HUES48 (cell line): ENCODE measurements around the gene RAPGEF3.

Experiments used
- H3K27ac ChIP-seq: one replicate; pipeline ENCODE4 v1.7.0; 2013; ENCODE audit warnings: low read depth, low read length, inconsistent platforms
- H3K27me3 ChIP-seq: 2 replicates; pipeline ENCODE4 v1.6.1; 2013; ENCODE audit warnings: mild to moderate bottlenecking, low read length; ENCODE audit not compliant: control insufficient read depth, insufficient read depth
- H3K36me3 ChIP-seq: 2 replicates; pipeline ENCODE4 v1.6.1; 2013; ENCODE audit warnings: low read length; ENCODE audit not compliant: control insufficient read depth, insufficient read depth
- H3K4me1 ChIP-seq: 2 replicates; pipeline ENCODE4 v1.6.1; 2013; ENCODE audit warnings: mild to moderate bottlenecking, low read length; ENCODE audit not compliant: control insufficient read depth, insufficient read depth
- H3K4me3 ChIP-seq: 2 replicates; pipeline ENCODE4 v1.5.1; 2013; ENCODE audit warnings: mild to moderate bottlenecking, low read depth, low read length
- H3K9ac ChIP-seq: 2 replicates; pipeline ENCODE4 v1.6.1; 2013; ENCODE audit warnings: mild to moderate bottlenecking, low read depth, low read length, moderate library complexity
- H3K9me3 ChIP-seq: 2 replicates; pipeline ENCODE4 v1.6.1; 2013; ENCODE audit warnings: low read length; ENCODE audit not compliant: control insufficient read depth, insufficient read depth

Gene RAPGEF3

GRCh38 chr12:47799357-47799955 is 40.8 kb upstream of the RAPGEF3 start:
- Histone ChIP-seq H3K9ac (no peak overlapping the region), H3K9me3 (no peaks in the 10 kb centered on the region), H3K27me3 (no peaks in the 10 kb centered on the region), H3K4me3 (no peak overlapping the region), H3K36me3 (peaks cover 29% of the 10 kb centered on the region), H3K27ac (no peak overlapping the region), H3K4me1 (0 out of 2 replicates have a peak, but pooled peaks cover 2% of the 10 kb centered on the region)

GRCh38 chr12:47798382-47798948 is 39.8 kb upstream of the RAPGEF3 start:
- Histone ChIP-seq H3K4me1 (0 out of 2 replicates have a peak, but pooled peaks cover 2% of the 10 kb centered on the region), H3K27me3 (no peaks in the 10 kb centered on the region), H3K36me3 (peaks cover 38% of the 10 kb centered on the region), H3K4me3 (no peak overlapping the region), H3K27ac (no peak overlapping the region), H3K9me3 (no peaks in the 10 kb centered on the region), H3K9ac (no peak overlapping the region)

GRCh38 chr12:47797441-47797840 is 38.8 kb upstream of the RAPGEF3 start:
- Histone ChIP-seq H3K9me3 (no peaks in the 10 kb centered on the region), H3K36me3 (peaks cover 44% of the 10 kb centered on the region), H3K27me3 (no peaks in the 10 kb centered on the region), H3K27ac (no peak overlapping the region), H3K4me1 (0 out of 2 replicates have a peak, but pooled peaks cover 2% of the 10 kb centered on the region), H3K9ac (no peak overlapping the region), H3K4me3 (no peak overlapping the region)

- Histone ChIP-seq H3K27ac (no peak overlapping the region), H3K4me3 (no peak overlapping the region), H3K4me1 (0 out of 2 replicates have a peak, but pooled peaks cover 2% of the 10 kb centered on the region), H3K9ac (no peak overlapping the region), H3K27me3 (no peaks in the 10 kb centered on the region), H3K9me3 (no peaks in the 10 kb centered on the region), H3K36me3 (peaks cover 54% of the 10 kb centered on the region)
These were observed 37.2 kb upstream of the RAPGEF3 start for GRCh38 chr12:47795814-47796411.

- H3K36me3 ChIP-seq: peaks cover 61% of the 10 kb centered on the region
- 0 out of 2 replicates have a peak, but pooled peaks cover 2% of the 10 kb centered on the region for H3K4me1 ChIP-seq
- H3K4me3 ChIP-seq: no peak overlapping the region
- H3K9ac ChIP-seq: no peak overlapping the region
- no peaks in the 10 kb centered on the region for H3K9me3 ChIP-seq
- H3K27me3 ChIP-seq: no peaks in the 10 kb centered on the region
- H3K27ac ChIP-seq: no peak overlapping the region
These were observed 36.6 kb upstream of the RAPGEF3 start for GRCh38 chr12:47795121-47795813.

- Histone ChIP-seq H3K36me3 (peaks cover 66% of the 10 kb centered on the region), H3K9ac (no peak overlapping the region), H3K4me3 (no peak overlapping the region), H3K4me1 (0 out of 2 replicates have a peak, but pooled peaks cover 2% of the 10 kb centered on the region), H3K9me3 (no peaks in the 10 kb centered on the region), H3K27ac (no peak overlapping the region), H3K27me3 (no peaks in the 10 kb centered on the region)
These were observed 36.0 kb upstream of the RAPGEF3 start for GRCh38 chr12:47794679-47795078.

GRCh38 chr12:47793015-47793681 is 34.5 kb upstream of the RAPGEF3 start:
- Histone ChIP-seq H3K9ac (no peak overlapping the region), H3K27ac (no peak overlapping the region), H3K9me3 (no peaks in the 10 kb centered on the region), H3K36me3 (peaks cover 77% of the 10 kb centered on the region), H3K4me3 (no peak overlapping the region), H3K4me1 (0 out of 2 replicates have a peak, but pooled peaks cover 2% of the 10 kb centered on the region), H3K27me3 (no peaks in the 10 kb centered on the region)

GRCh38 chr12:47791874-47792273 is 33.2 kb upstream of the RAPGEF3 start:
- H3K9ac ChIP-seq: no peak overlapping the region
- no peaks in the 10 kb centered on the region for H3K27me3 ChIP-seq
- no peak overlapping the region for H3K4me3 ChIP-seq
- no peaks in the 10 kb centered on the region for H3K9me3 ChIP-seq
- peaks cover 88% of the 10 kb centered on the region for H3K36me3 ChIP-seq
- no peaks in the 10 kb centered on the region for H3K4me1 ChIP-seq
- no peak overlapping the region for H3K27ac ChIP-seq

GRCh38 chr12:47791351-47791746 is 32.7 kb upstream of the RAPGEF3 start:
- Histone ChIP-seq H3K4me3 (no peak overlapping the region), H3K27ac (no peak overlapping the region), H3K4me1 (no peaks in the 10 kb centered on the region), H3K9ac (no peak overlapping the region), H3K9me3 (no peaks in the 10 kb centered on the region), H3K27me3 (no peaks in the 10 kb centered on the region), H3K36me3 (peaks cover 89% of the 10 kb centered on the region)

- H3K27ac ChIP-seq: no peak overlapping the region
- H3K4me3 ChIP-seq: no peak overlapping the region
- H3K4me1 ChIP-seq: no peaks in the 10 kb centered on the region
- H3K9ac ChIP-seq: no peak overlapping the region
- H3K36me3 ChIP-seq: peaks cover 90% of the 10 kb centered on the region
- H3K27me3 ChIP-seq: no peaks in the 10 kb centered on the region
- no peaks in the 10 kb centered on the region for H3K9me3 ChIP-seq
These were observed 32.1 kb upstream of the RAPGEF3 start for GRCh38 chr12:47790676-47791350.
